Colonic mucosa (tissue), 4 donors: ENCODE results near the gene TGFB3. TPM values are rescaled to one million over a fixed set of nuclear protein-coding genes. Genes with fewer than 3 reads are reported as not detected.

Experiments used
- DNase-seq: peaks from one replicate; pipeline ENCODE4 v3.0.0-alpha.2; 2020
- H3K27ac ChIP-seq: fragments of 200-600 bp; one replicate; pipeline ENCODE4 v1.8.0; 2021
- H3K27me3 ChIP-seq: fragments of 200-600 bp; one replicate; pipeline ENCODE4 v1.8.0; 2021
- H3K36me3 ChIP-seq: fragments of 200-600 bp; one replicate; pipeline ENCODE4 v1.8.0; 2021
- H3K4me1 ChIP-seq: fragments of 200-600 bp; one replicate; pipeline ENCODE4 v1.8.0; 2021; ENCODE audit warnings: mild to moderate bottlenecking
- H3K4me3 ChIP-seq: fragments of 200-600 bp; one replicate; pipeline ENCODE4 v1.8.0; 2021
- H3K9ac ChIP-seq, 2 donors: one replicate each; pipeline ENCODE4 v1.7.0; 2013; ENCODE audit warnings: control low read depth in 2 of 2, low read depth in 2 of 2, low read length in 2 of 2
- H3K9me3 ChIP-seq: fragments of 200-600 bp; one replicate; pipeline ENCODE4 v1.8.0; 2021
- CTCF ChIP-seq: fragments of 200-600 bp; IDR thresholded peaks from one replicate; pipeline ENCODE4 v1.8.0; 2022; ENCODE audit warnings: antibody characterized with exemption, mild to moderate bottlenecking
- intact Hi-C: fragments of 100-400 bp; cut with DNase I; formaldehyde crosslinking; loops from one replicate; pipeline ENCODE4 v1.14.1; 2022
- total RNA-seq, 2 donors: library from RNA; stranded (reverse); fragmentation: NEBNext Ultra II Directional in 1 of 2; extraction: Animal tissue kit (Norgen Biotek cat#: 25700) in 1 of 2; gene quantifications; one replicate each; pipeline ENCODE4 v1.2.1, GENCODE V29; 2021
- donor health status: healthy.
- donor health status: DM: no; HTN: no; CAD: no.
- donor health status: DM: no; HTN: no; CAD: no.

Gene TGFB3
- total RNA-seq, 2 donors from 2014 or later: 3.9 to 6.5 TPM

- DNase-seq: no peak
- intact Hi-C loops: no loop called here
- peak overlapping the region; percentile 0 for H3K27ac ChIP-seq
These were observed 4.2 kb downstream of the TGFB3 start for GRCh38 chr14:75977582-75977943.

GRCh38 chr14:75976826-75977581 is 4.8 kb downstream of the TGFB3 start:
- intact Hi-C loops: no loop called here
- H3K9me3 ChIP-seq: no peaks in the 10 kb centered on the region
- H3K27ac ChIP-seq: no peak overlapping the region
- H3K36me3 ChIP-seq: no peaks in the 10 kb centered on the region
- no peak overlapping the region for H3K9ac ChIP-seq
- peaks cover 6% of the 10 kb centered on the region for H3K4me1 ChIP-seq
- no peak for TF ChIP-seq CTCF
- H3K4me3 ChIP-seq: no peak overlapping the region
- no peak for DNase-seq
- no peaks in the 10 kb centered on the region for H3K27me3 ChIP-seq

More at GRCh38 chr14:75977582-75977943, 4.2 kb downstream of the TGFB3 start:
- Histone ChIP-seq H3K27me3 (no peaks in the 10 kb centered on the region), H3K4me1 (peaks cover 6% of the 10 kb centered on the region), H3K4me3 (no peak overlapping the region), H3K36me3 (no peaks in the 10 kb centered on the region), H3K9ac (no peak overlapping the region), H3K9me3 (no peaks in the 10 kb centered on the region)
- no peak for TF ChIP-seq CTCF

GRCh38 chr14:75972801-75973421 is 8.9 kb downstream of the TGFB3 start:
- no peak for DNase-seq
- Histone ChIP-seq H3K4me3 (no peak overlapping the region), H3K4me1 (no peaks in the 10 kb centered on the region), H3K27me3 (no peaks in the 10 kb centered on the region), H3K9ac (no peak overlapping the region), H3K27ac (no peak overlapping the region), H3K9me3 (no peaks in the 10 kb centered on the region), H3K36me3 (no peaks in the 10 kb centered on the region)
- TF ChIP-seq CTCF: no peak
- intact Hi-C loops: no loop called here

- Histone ChIP-seq H3K9ac (no peak overlapping the region), H3K9me3 (no peaks in the 10 kb centered on the region), H3K4me1 (no peaks in the 10 kb centered on the region), H3K36me3 (no peaks in the 10 kb centered on the region), H3K4me3 (no peak overlapping the region), H3K27me3 (no peaks in the 10 kb centered on the region), H3K27ac (no peak overlapping the region)
- no peak for DNase-seq
- intact Hi-C loops: no loop called here
- TF ChIP-seq CTCF: no peak
These were observed 10.3 kb downstream of the TGFB3 start for GRCh38 chr14:75971509-75971908.

GRCh38 chr14:75970989-75971388 is 10.8 kb downstream of the TGFB3 start:
- no peaks in the 10 kb centered on the region for H3K27me3 ChIP-seq
- H3K27ac ChIP-seq: no peak overlapping the region
- intact Hi-C loops: no loop called here
- H3K36me3 ChIP-seq: no peaks in the 10 kb centered on the region
- no peak for DNase-seq
- no peak for TF ChIP-seq CTCF
- H3K9me3 ChIP-seq: no peaks in the 10 kb centered on the region
- no peak overlapping the region for H3K9ac ChIP-seq
- H3K4me1 ChIP-seq: no peaks in the 10 kb centered on the region
- H3K4me3 ChIP-seq: no peak overlapping the region
